Measurements from ENCODE around the gene ATP5F1A. TPM values are rescaled to one million over a fixed set of nuclear protein-coding genes. Genes with fewer than 3 reads are reported as not detected.

Gene ATP5F1A
- total RNA-seq, 1 donor from 2014 or later: 357 TPM

DNA sequence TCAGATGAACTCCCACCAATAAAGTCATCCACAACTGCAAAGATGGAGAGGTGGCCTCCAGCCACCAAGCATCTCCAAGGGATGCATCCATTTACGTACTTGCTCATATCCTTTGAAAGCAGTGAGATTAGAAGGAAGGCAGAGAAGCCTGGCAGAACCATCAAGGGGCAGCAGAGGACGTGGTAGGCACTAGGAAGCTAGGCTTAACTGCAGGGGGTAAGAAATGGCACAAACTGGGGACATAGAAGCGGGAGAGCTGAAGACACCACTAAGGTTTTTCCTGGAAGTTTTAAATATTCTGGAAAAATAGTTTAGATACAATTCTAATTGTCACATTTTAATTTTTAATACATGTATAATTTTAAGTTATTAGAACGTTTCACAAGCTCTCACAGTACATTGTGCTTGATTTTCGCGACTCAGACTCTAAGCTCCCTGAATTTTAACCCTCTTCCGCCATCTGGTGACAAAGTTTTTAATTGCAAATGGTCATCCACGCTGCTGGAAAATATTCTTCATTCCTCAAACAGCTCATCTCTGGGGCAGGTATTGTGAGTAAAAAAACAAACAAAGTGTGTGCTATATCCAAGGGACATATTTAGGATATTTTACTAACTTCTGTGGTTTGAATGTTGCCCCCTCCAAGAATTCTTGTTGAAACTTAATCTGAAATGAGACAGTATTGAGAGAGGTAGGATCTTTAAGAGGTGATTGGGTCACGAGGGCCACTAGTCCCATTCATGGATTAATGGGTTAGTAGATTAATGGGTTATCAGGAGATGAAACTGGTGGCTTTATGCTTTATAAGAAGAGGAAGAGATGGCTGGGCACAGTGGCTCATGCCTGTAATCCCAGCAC is 24.4 kb downstream of the ATP5F1A start:
- intact Hi-C loops (cut with micrococcal nuclease): loop anchor here (1.0 to 5.0 kb wide), 8 partner anchors 46 to 408 kb away; partner anchors contain the start of gene EPG5

DNA sequence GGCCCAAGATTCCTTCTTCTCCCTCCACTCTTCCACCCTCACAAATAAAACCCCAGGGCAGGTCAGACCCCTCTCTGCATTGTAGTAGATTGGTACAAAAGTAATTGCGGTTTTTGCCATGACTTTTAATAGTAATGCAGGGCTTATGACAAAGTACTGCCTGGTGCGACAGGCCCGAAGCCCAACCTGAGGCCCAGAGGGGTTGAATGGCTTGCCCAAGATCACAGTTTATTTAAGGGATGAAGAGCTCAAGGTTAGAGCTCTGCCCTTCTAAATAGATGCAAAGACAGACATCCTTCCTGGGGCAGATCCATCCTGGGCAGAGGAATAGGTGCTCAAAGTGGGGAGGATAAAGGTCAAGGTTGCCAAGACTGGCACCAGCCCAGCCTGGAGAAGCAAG is 25.1 kb downstream of the ATP5F1A start:
- intact Hi-C loops (cut with micrococcal nuclease): loop anchor here (1.0 to 5.0 kb wide), 8 partner anchors 46 to 408 kb away; partner anchors contain the start of gene EPG5

DNA sequence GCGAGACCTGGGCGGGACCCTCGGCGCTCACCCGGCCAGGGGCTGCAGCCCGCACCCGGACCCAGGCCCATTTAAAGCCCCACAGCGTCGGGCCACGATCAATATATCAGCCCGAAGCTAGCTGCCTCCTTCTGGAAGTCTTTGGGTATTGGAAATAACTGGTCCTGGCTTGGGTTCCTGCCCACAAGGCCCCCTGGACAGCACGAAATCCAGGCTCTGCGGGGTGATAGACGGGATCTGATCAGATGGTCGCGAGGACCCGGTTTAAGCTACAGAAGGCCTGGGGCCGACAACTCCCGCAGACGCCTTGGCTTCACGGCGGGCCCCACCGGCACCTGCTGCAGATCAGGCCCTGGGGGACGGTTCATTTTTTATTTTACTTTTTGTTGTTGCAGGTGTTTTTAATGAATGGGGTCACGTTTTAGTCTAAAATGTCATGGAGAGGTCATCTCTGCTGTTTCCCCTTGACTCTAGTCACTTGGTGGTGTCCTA is 25.7 kb downstream of the ATP5F1A start:
- intact Hi-C loops (cut with micrococcal nuclease): loop anchor here (2.0 to 5.0 kb wide), 3 partner anchors 45 to 148 kb away; no protein-coding TSS in a partner anchor

DNA sequence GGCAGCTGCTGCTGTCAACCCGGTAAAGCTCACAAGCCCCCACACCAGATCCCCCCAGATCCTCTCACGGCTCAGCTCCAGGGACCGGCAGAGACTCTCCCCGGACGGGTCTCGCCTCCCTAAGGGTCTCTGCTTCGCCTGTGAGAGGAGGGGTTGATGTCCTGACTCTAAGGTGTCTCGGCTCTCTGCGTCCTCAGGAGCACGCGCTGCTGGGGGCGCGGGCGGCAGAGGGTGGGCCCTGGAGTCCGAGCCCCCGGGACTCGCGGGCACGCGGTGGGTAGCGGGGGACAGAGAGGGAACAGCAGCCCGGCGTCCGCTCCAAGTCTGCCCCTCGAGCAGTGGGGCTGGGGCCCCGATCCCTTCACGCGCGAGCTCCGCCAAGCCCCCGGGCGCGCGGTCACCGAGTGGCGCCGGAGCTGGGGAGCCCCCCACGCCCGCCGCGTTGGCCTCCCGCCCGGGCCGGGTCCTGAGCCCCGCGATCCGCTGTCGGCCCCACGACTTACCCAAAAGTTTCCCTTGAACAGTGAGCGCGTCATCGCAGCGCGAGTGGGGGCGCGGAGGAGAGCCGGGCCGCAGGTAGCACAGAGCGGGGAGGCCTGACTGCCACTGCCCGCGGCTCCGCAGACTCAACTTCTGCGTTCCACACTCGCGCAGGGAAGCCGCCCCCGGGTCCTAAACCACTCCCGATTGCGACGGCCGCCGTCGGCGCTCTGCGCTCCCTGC is 26.3 kb downstream of the ATP5F1A start, which contains the start of gene PSTPIP2:
Gene PSTPIP2 (minus strand): TSS at position 608 of the 723 bp plus-strand sequence. CDS start 72 bp downstream, at position 536.
- intact Hi-C loops (cut with micrococcal nuclease): loop anchor here (2.0 to 5.0 kb wide), 3 partner anchors 45 to 147 kb away; no protein-coding TSS in a partner anchor

DNA sequence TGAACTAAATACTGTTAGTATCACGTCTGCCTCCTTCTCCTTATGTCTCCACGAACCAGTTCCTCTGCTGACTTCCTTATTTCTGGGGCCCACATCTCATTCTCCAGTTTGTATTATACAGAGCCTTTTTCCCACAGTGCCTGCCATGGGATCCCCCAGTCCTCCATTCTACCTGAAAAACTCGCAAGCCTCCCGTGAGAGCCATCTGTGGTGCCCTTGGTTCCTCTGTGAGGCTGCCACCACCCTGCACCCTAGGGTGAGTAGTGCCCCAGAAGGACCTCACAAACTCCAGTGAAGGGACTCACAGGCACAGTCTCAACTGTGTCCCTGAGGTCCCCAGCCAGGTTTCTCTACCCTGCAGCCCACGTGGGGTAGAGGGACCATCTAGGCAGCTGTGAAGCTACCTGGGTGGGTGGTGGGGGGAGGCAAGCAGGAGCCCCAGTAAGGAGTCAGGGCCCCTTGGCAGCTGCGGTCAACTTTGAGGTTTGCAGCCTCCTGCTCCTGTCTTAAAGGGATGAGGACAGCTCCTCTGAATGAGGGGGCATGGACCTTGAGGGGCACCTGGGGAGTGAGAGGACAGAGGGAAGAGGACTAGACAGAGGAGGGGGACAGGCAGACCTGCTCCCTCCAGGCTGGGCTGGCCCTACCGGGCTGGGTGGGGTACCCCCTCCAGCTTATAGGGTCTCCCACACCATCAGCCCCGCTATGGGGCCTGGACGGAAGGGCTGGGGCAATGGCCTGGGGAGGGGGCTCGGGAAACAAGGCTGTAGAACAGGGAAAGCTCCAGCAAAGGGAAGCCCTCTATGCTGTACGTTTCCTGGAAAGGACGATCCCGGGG is 27.1 kb downstream of the ATP5F1A start:
- intact Hi-C loops (cut with micrococcal nuclease): loop anchor here (5.0 kb wide), 1 partner anchor 44 kb away; no protein-coding TSS in a partner anchor

DNA sequence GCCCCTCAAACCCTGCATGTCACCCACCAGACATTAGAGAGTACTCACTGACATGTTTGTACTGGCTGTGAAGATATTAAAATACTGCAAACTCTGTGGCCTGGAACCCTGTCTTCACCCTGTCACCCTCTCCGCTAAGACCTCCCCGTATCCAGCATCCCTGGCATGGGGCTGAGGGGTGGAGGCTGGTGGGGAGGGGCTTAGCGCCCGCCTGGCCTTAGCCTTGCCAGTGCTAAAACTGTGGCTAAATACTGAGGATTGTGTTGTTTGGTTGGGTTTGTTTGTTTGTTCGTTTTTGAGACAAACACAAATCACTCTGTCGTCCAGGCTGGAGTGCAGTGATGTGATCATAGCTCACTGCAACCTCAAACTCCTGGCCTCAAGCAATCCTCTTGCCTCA is 27.9 kb downstream of the ATP5F1A start:
- intact Hi-C loops (cut with micrococcal nuclease): loop anchor here (5.0 kb wide), 1 partner anchor 43 kb away; no protein-coding TSS in a partner anchor

DNA sequence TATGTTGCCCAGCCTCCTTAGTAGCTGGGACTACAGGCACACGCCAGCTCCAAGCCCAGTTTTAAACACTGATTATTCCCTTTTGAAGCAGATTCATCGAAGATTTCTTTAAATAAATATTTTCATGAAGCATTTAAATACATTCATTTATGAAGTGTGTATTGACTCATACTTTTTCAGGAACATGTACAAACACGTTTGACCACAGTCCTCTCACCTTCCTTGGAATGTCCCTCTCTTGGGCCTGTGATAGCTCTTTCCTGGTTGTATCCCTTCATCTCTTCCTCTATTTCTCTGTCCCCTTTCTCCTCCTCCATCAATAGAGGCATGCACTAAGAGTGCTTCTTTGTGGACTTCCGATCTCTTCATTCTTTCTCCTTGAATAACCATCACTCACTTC is 28.6 kb downstream of the ATP5F1A start:
- intact Hi-C loops (cut with micrococcal nuclease): loop anchor here (2.0 kb wide), 1 partner anchor 15 kb away; no protein-coding TSS in a partner anchor

DNA sequence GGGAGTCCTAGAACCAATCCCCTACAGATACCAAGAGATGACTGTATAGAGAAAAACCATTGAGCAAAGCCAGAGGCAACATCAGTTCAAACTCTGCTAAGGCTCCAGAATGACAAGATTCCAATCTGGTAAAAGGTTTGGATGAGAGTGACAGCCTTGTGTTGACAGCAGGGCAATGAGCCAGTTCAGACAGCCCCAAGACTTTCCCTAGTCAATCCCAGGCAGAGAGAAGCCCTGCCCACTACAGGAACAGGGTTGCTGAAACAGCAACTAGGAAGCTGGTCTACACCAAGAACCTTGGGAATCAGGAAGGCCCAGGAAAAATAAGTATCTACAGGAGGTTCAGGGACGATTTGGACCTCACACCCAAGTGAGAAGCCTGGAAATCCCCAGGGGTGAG is 29.3 kb downstream of the ATP5F1A start:
- intact Hi-C loops (cut with micrococcal nuclease): loop anchor here (2.0 kb wide), 1 partner anchor 14 kb away; no protein-coding TSS in a partner anchor

DNA sequence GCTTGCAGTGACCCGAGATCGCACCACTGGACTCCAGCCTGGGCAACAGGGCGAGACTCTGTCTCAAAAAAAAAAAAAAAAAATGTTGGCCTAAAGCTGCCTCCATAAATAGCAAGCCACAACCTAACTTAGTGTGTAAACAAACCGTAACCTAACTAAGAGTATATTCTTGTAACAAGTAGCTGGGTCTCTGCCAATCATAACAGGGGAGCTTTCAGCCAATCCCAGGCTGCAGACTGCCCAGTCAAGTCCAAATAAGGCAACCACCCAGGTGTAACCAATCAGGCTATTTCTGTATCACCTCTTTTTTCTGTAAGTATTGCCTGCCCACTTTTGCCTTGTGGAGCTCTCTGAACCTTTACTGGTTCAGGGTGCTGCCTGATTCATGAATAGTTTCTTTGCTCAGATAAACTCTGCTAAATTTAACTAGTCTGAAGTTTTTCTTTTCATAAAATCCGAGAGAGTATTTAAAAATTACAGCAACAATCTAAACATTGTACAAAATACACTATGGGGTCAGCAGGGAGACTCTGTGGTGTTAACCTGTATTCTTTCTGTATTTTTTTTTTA is 30.6 kb downstream of the ATP5F1A start:
- intact Hi-C loops (cut with micrococcal nuclease): loop anchor here (2.0 kb wide), 1 partner anchor 13 kb away; no protein-coding TSS in a partner anchor

DNA sequence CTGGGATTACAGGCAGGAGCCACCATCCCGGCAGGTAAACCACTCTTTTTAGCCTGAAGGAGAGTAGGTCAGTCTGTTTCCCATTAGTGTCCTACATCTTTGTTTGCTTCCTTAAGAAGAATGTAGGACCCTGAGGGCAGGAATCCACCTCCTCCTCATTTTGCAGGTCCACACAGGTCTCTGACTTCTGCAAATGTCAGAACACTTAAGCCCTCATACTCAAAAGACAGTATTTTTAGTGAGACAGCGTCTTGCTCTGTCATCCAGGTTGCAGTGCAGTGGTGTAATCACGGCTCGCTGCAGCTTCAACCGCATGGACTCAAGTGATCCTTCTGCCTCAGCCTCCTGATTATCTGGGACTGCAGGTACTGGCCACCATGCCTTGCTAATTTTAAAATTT is 35.3 kb downstream of the ATP5F1A start:
- intact Hi-C loops (cut with micrococcal nuclease): no loop called here

DNA sequence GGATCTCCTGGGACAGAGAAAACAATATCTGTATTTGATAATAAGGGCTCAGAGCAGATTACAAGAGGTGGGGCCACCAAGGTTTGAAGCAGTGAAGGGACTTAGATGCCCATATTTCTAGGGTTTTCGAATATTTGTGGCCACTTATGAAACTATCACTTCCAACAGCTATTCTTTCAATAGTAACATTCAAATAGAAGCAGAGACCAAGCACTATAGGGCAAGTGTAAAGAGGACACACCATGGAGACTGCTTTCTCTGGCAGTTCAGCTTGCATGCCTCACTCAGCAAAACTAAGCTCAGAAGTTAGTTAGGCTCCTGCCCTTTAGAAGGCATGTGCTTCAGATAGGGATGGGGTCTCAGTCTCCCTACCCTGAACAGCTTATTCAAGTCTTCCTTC is 36.3 kb downstream of the ATP5F1A start:
- intact Hi-C loops (cut with micrococcal nuclease): no loop called here

DNA sequence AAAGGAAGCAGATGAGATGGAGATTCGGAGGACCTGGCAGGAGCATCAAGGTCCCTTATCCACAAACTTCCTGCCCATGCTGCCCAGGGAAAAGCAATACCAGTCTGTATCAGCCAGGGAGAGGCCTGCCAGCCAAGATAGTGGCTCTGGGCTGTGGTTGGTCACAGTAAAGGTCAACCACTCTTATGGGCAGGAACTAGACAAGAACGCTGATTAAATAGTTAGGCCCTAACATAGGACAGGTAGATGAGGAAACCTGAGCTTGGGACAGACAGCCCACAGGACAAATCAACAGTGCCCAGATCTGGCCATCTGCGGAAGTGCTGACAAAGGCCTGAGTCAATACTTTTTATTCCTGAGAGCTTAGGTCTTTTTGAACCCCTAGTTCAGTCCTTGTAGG is 36.7 kb downstream of the ATP5F1A start:
- intact Hi-C loops (cut with micrococcal nuclease): no loop called here

DNA sequence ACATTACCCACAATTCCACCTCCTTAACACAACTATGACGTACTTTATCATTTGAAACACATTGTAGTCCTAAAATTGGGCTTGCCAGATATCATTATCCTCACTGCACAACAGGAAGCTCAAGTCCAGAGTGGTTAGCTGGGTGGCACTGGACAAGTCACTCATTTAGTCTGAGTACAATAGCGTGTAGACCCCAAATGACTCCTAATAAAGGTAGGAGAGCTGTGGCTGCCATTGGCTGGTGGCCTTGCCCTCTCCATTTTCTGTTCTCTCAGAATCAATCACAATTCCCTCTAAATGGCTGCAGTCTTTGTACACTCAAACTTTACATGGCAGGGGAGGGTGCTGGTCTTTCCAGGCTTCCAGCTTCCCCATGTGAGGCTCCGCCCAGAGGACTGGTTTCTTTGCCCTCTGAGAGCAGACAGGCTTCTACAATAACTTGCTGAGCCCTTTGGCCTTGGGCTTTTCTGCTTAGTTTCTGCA is 37.7 kb downstream of the ATP5F1A start:
- intact Hi-C loops (cut with micrococcal nuclease): no loop called here

DNA sequence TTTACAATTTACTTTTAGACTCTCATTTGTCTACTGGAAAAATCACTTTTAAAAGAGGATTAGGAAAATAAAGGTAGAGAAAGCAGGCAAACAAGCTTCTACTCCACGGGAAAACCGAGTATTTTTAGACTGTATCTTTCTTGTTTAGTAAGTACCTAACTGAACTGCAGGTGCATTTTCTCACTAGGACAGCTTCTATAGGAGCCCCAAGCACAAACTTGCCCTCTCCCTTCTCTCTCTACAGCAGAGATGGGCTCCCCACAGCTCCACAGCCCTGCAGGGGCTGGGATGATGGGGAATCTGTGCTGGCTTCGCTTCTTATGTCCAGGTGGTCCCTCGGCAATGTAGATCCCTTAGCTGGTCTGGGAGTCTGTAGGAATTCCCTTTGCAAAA is 42.3 kb downstream of the ATP5F1A start:
- intact Hi-C loops (cut with micrococcal nuclease): loop anchor here (2.0 to 5.0 kb wide), 2 partner anchors 13 to 59 kb away; no protein-coding TSS in a partner anchor

DNA sequence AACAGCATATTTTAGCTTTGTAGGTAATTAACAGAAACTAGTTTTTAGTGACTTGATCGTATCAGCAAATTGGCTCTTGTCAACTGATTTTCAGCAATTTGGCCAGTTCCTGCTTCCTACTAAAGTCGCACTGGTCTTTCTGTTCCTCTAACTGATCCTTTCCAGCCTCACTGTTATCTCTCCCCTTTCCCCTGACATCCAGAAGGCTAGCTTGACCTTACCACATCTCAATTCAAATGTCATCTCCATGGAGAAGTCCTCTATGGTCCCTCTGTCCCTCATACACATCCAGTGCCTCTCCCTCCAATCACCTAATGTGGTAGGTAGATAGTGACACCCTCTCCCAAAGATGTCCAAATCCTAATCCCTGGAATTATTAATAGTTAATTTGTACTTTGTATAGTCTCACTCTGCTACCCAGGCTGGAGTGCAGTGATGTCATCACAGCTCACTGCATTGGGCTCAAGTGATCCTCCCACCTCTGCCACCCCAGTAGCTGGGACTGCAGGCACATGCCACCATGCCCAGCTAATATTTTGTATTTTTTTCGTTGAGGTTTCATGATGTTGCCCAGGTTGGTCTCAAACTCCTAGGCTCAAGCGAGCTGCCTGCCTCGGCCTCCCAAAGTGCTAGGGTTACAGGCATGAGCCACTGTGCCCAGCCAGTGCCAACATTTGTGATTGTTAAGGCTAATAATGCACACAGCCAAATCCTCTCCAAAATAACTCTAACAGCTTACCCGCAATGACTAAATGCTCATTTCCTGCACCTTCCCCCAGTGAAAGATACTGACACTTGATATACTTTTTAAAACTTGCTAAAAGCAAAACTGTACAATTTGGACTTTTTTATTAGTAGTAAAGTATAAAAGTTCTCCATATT is 42.9 kb downstream of the ATP5F1A start:
- intact Hi-C loops (cut with micrococcal nuclease): loop anchor here (2.0 to 5.0 kb wide), 2 partner anchors 14 to 58 kb away; no protein-coding TSS in a partner anchor

DNA sequence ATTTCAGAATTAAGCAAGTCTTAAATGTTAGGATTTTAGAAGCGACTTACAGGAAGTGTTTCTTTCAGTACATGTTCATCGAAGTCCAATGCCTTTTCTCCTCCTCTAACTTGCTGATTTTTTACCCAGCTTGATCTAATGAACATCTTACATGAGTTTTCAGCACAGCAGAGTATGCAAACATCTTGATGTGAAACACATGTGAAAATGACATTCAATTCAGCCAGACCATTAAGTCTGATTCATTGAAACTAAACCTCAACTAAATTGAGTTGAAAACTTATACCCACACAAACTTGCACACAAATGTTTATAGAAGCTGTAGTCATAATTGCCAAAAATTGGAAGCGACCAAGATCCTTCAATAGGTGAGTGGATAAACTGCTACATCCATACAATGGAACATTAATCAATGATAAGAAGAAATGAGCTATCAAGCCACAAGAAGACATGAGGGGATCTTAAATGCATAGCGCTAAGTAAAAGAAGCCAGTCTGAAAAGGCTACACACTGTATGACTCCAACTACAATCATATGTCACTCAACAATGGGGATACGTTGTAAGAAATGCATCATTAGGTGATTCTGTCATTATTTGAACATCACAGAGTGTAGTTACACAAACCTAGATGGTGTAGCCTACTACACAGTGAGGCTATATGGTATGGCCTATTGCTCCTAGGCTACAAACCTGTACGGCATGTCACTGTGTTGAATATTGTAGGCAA is 44.6 kb downstream of the ATP5F1A start:
- intact Hi-C loops (cut with micrococcal nuclease): loop anchor here (2.0 kb wide), 1 partner anchor 15 kb away; no protein-coding TSS in a partner anchor

DNA sequence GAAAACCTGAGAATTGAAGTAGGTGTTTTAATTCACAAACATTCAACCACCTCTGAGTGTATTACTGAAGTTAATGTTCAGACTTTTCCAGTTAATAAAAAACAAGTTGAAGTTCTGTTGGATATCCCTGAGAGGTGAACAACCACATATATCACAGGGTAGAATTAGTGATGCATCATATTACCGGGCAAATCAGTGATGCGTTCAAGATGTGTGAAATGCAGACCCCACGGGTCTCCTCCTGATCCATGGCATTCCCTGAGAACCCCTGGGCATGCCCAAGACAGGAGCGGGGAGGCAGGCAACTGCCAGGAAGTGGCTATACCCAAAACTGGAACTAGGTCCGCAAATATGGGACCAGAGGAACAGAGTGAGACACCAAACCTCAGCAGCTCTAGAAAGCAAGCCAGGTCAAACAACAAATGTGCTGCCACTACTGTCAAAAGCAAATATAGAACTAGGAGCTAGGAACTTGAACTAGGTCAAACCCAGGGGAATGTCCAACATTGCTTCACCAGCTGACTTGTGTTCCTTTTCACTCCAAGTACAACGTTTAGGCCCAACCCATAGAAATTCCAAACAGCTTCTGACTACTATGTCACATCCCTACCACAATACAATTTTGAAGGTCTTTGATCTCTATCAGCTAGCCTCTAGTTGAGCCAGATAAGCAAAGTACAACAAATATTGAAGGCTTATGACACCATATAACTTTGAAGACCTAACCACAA is 46.2 kb downstream of the ATP5F1A start:
- intact Hi-C loops (cut with micrococcal nuclease): no loop called here

DNA sequence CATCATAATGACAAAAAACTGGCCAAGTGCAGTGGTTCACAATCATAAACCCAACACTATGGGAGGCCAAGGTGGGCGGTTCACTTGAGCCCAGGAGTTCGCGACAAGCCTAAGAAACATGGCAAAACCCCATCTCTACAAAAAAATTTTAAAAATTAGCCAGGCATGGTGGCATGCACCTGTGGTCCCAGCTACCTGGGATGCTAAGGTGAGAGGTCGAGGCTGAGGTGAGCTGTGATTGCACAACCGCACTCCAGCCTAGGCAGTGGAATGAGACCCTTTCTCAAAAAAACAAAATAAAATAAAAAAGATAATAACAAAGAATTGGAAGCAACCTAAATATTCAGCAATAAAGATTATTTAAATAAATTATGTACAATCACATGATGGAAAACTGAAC is 47.8 kb downstream of the ATP5F1A start:
- intact Hi-C loops (cut with micrococcal nuclease): no loop called here

Measured in T-helper 2 cell treated with Interferon-gamma antibody and Interleukin-4, amounts not matched to agents 100 ng/mL and 5 ng/mL, for 36 hours (primary cell).